HepG2 (cell line): ENCODE data around the gene CAGE1. TPM values are rescaled to one million over a fixed set of nuclear protein-coding genes. Genes with fewer than 3 reads are reported as not detected.
A peak's percentile ranks its signal among the peaks of the same experiment; 100 is the strongest.

Experiments used
- ASH2L ChIP-seq: fragments of 300-600, 200-600 bp; sonication (generic); IDR thresholded peaks from 2 replicates; pipeline ENCODE4 v1.7.0; 2017; ENCODE audit warnings: low read depth, mild to moderate bottlenecking, moderate library complexity, mixed read lengths, low read length; ENCODE audit not compliant: insufficient read length
- ATF7-NPFF ChIP-seq: sonication (generic); formaldehyde crosslinking; IDR thresholded peaks from 2 replicates; pipeline ENCODE4 v1.8.1; 2023; ENCODE audit warnings: mild to moderate bottlenecking, low read depth, missing genetic modification reagents, moderate library complexity
- CEBPG ChIP-seq: IDR thresholded peaks from 2 replicates; pipeline ENCODE4 v1.6.1; 2016
- FIP1L1 ChIP-seq: fragments of 200-400 bp; formaldehyde crosslinking; IDR thresholded peaks from 2 replicates; pipeline ENCODE4 v1.6.1; 2018; ENCODE audit warnings: low read depth, mild to moderate bottlenecking, low read length, moderate library complexity, borderline replicate concordance; ENCODE audit not compliant: insufficient read depth
- FOXO1 ChIP-seq: sonication (generic); formaldehyde crosslinking; IDR thresholded peaks from 2 replicates; pipeline ENCODE4 v1.4.0; 2020; ENCODE audit warnings: missing genetic modification reagents
- GATAD2A ChIP-seq: IDR thresholded peaks from 2 replicates; pipeline ENCODE4 v1.6.1; 2016
- HNF4A ChIP-seq: sonication (generic); formaldehyde crosslinking; IDR thresholded peaks from 2 replicates; pipeline ENCODE4 v1.4.0; 2020; ENCODE audit warnings: missing genetic modification reagents
- HNRNPLL ChIP-seq: fragments of 200-400 bp; formaldehyde crosslinking; IDR thresholded peaks from 2 replicates; pipeline ENCODE4 v1.6.1; 2017; ENCODE audit warnings: mild to moderate bottlenecking, low read depth, low read length; ENCODE audit not compliant: poor library complexity, severe bottlenecking
- MYC ChIP-seq: sonication (generic); formaldehyde crosslinking; IDR thresholded peaks from 2 replicates; pipeline ENCODE4 v1.9.0; 2021; ENCODE audit warnings: missing genetic modification reagents, borderline replicate concordance
- NFYC ChIP-seq: IDR thresholded peaks from 2 replicates; pipeline ENCODE4 v1.6.1; 2016; ENCODE audit warnings: missing genetic modification reagents, missing compliant biosample characterization
- PAWR ChIP-seq: sonication (generic); formaldehyde crosslinking; IDR thresholded peaks from 2 replicates; pipeline ENCODE4 v1.4.0; 2020; ENCODE audit warnings: missing genetic modification reagents, mild to moderate bottlenecking, borderline replicate concordance
- PCBP2 ChIP-seq: fragments of 200-400 bp; formaldehyde crosslinking; optimal IDR thresholded peaks from 2 replicates; pipeline ENCODE3; 2018; ENCODE audit warnings: low read length, low read depth; ENCODE audit not compliant: poor library complexity, severe bottlenecking
- RBM39 ChIP-seq: fragments of 200-400 bp; formaldehyde crosslinking; IDR thresholded peaks from one replicate; pipeline ENCODE4 v1.6.1; 2018; ENCODE audit warnings: antibody characterized with exemption, mild to moderate bottlenecking, low read depth, low read length; ENCODE audit not compliant: poor library complexity, severe bottlenecking
- RFX5 ChIP-seq: IDR thresholded peaks from 2 replicates; pipeline ENCODE4 v1.6.1; 2011; ENCODE audit warnings: low read depth, low read length, improper control_type of control experiment
- SOX5 ChIP-seq: IDR thresholded peaks from 2 replicates; pipeline ENCODE4 v1.6.1; 2016; ENCODE audit warnings: borderline replicate concordance
- TCF7L2 ChIP-seq: IDR thresholded peaks from 2 replicates; pipeline ENCODE4 v1.6.1; 2011; ENCODE audit warnings: mild to moderate bottlenecking, low read depth, low read length, moderate library complexity
- ZBTB38 ChIP-seq: sonication (generic); formaldehyde crosslinking; IDR thresholded peaks from 2 replicates; pipeline ENCODE4 v1.5.1; 2020; ENCODE audit warnings: mild to moderate bottlenecking, missing genetic modification reagents
- ZFP82 ChIP-seq: sonication (generic); formaldehyde crosslinking; IDR thresholded peaks from 2 replicates; pipeline ENCODE4 v1.5.1; 2020; ENCODE audit warnings: mild to moderate bottlenecking, missing genetic modification reagents, borderline replicate concordance
- ZNF33A ChIP-seq: sonication (generic); formaldehyde crosslinking; IDR thresholded peaks from 2 replicates; pipeline ENCODE4 v1.5.1; 2020; ENCODE audit warnings: missing genetic modification reagents, mild to moderate bottlenecking, moderate library complexity, borderline replicate concordance
- ZNF552 ChIP-seq: sonication (generic); formaldehyde crosslinking; IDR thresholded peaks from 2 replicates; pipeline ENCODE4 v1.9.0; 2022; ENCODE audit warnings: missing genetic modification reagents, mild to moderate bottlenecking, borderline replicate concordance
- ZNF557 ChIP-seq: sonication (generic); formaldehyde crosslinking; IDR thresholded peaks from 2 replicates; pipeline ENCODE4 v1.4.0; 2020; ENCODE audit warnings: missing genetic modification reagents
- ZNF768 ChIP-seq: sonication (generic); formaldehyde crosslinking; IDR thresholded peaks from 2 replicates; pipeline ENCODE4 v1.4.0; 2020; ENCODE audit warnings: missing genetic modification reagents
- polyA plus RNA-seq, 8 experiments: library from polyadenylated mRNA; depleted of rRNA in 3 of 8; stranded (reverse) in 7 of 8; unstranded in 1 of 8; fragments of >200 nt; fragmentation: Illumina TruSeq in 4 of 8; extraction: Trizol in 4 of 8; gene quantifications; 2 replicates each; pipeline versions ENCODE4 v1.2.1 to v1.2.3, GENCODE V29; 2011 to 2016; ENCODE audit warnings: low read depth in 4 of 8, missing spikeins in 1 of 8, mixed read lengths in 1 of 8; ENCODE audit not compliant: insufficient read depth in 1 of 8
- total RNA-seq, 5 experiments: library from RNA; depleted of rRNA; stranded (reverse); fragments of >200 nt; fragmentation: Illumina TruSeq; extraction: Trizol; gene quantifications; 2 replicates each; pipeline ENCODE4 v1.2.3, GENCODE V29; 2016; ENCODE audit warnings: low read depth in 1 of 5
- TF ChIP-seq, protein P1 (sequence below): sonication (generic); formaldehyde crosslinking; conservative IDR thresholded peaks from 2 replicates; pipeline ENCODE4 v1.8.0; 2022; ENCODE audit warnings: missing genetic modification reagents
- TF ChIP-seq, protein P2 (sequence below): sonication (generic); formaldehyde crosslinking; IDR thresholded peaks from 2 replicates; pipeline ENCODE4 v1.5.1; 2020; ENCODE audit warnings: mild to moderate bottlenecking, missing genetic modification reagents, moderate library complexity

The CAGE1 gene
- total and polyA plus RNA-seq, 2 of the 13 experiments (the other 11 are each of a cell fraction or from before 2014, with no cell fraction given) = 0.03 to 0.15 TPM

DNA sequence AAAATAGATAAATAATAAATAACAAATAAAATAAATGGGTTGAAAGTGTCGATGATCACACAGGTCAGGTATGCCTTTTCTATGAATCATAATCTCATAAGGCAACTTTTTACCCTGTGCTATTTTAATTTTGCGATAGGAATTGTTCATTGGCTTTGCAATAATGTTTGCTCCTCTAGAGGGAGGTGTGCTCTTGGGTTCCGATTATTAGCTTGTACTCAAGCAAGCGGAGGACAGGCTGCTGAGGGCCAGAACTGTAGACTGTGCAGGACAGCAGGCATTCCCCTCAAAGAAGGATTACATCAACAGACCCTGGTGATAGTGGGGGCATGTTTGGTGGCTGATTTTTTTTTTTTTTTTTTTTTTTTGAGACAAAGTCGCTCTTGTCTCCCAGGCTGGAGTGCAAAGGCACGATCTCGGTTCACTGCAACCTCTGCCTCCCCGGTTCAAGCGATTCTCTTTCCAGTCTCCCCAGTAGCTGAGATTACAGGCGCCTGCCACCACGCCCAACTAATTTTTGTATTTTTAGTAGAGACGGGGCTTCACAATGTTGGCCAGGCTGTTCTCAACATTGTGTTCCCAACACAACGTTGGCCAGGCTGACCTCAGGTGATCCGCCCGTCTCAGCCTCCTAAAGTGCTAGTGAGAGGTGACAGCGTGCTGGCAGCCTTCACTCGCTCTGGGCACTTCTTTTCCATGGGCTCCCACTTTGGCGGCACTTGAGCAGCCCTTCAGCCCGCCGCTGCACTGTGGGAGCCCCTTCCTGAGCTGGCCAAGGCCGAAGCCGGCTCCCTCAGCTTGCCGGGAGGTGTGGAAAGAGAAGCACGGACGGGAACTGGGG is 35.6 kb upstream of the CAGE1 start (continued):
- TF ChIP-seq, protein P1, sequence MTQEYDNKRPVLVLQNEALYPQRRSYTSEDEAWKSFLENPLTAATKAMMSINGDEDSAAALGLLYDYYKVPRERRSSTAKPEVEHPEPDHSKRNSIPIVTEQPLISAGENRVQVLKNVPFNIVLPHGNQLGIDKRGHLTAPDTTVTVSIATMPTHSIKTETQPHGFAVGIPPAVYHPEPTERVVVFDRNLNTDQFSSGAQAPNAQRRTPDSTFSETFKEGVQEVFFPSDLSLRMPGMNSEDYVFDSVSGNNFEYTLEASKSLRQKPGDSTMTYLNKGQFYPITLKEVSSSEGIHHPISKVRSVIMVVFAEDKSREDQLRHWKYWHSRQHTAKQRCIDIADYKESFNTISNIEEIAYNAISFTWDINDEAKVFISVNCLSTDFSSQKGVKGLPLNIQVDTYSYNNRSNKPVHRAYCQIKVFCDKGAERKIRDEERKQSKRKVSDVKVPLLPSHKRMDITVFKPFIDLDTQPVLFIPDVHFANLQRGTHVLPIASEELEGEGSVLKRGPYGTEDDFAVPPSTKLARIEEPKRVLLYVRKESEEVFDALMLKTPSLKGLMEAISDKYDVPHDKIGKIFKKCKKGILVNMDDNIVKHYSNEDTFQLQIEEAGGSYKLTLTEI (CRISPR knock-in tag) = no peak
- TF ChIP-seq, protein P2, sequence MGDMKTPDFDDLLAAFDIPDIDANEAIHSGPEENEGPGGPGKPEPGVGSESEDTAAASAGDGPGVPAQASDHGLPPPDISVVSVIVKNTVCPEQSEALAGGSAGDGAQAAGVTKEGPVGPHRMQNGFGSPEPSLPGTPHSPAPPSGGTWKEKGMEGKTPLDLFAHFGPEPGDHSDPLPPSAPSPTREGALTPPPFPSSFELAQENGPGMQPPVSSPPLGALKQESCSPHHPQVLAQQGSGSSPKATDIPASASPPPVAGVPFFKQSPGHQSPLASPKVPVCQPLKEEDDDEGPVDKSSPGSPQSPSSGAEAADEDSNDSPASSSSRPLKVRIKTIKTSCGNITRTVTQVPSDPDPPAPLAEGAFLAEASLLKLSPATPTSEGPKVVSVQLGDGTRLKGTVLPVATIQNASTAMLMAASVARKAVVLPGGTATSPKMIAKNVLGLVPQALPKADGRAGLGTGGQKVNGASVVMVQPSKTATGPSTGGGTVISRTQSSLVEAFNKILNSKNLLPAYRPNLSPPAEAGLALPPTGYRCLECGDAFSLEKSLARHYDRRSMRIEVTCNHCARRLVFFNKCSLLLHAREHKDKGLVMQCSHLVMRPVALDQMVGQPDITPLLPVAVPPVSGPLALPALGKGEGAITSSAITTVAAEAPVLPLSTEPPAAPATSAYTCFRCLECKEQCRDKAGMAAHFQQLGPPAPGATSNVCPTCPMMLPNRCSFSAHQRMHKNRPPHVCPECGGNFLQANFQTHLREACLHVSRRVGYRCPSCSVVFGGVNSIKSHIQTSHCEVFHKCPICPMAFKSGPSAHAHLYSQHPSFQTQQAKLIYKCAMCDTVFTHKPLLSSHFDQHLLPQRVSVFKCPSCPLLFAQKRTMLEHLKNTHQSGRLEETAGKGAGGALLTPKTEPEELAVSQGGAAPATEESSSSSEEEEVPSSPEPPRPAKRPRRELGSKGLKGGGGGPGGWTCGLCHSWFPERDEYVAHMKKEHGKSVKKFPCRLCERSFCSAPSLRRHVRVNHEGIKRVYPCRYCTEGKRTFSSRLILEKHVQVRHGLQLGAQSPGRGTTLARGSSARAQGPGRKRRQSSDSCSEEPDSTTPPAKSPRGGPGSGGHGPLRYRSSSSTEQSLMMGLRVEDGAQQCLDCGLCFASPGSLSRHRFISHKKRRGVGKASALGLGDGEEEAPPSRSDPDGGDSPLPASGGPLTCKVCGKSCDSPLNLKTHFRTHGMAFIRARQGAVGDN (CRISPR knock-in tag) = peak; percentile 33
- TF ChIP-seq PAWR (CRISPR knock-in tag) (no peak), PCBP2 (no peak), HNF4A (CRISPR knock-in tag) (no peak), MYC (CRISPR knock-in tag) (no peak), SOX5 (CRISPR knock-in tag) (0 out of 2 replicates have a peak, but pooled peaks have one; percentile 15), ZNF552 (no peak), CEBPG (peak; percentile 51; the same call in 1 of the 2 replicates), GATAD2A (CRISPR knock-in tag) (0 out of 2 replicates have a peak, but pooled peaks have one; percentile 26), ZFP82 (CRISPR knock-in tag) (no peak), FOXO1 (no peak), NFYC (CRISPR knock-in tag) (peak; percentile 27; the same call in 1 of the 2 replicates), FIP1L1 (no peak), TCF7L2 (no peak), ZNF33A (CRISPR knock-in tag) (no peak), RFX5 (no peak), HNRNPLL (no peak), ATF7-NPFF (CRISPR knock-in tag) (no peak), ZNF768 (CRISPR knock-in tag) (no peak), ASH2L (no peak), ZNF557 (CRISPR knock-in tag) (no peak), ZBTB38 (CRISPR knock-in tag) (0 out of 2 replicates have a peak, but pooled peaks have one; percentile 8), RBM39 (peak; percentile 32)
